H1 (cell line): Measurements from ENCODE around the gene ACO1. TPM values are rescaled to one million over a fixed set of nuclear protein-coding genes. Genes with fewer than 3 reads are reported as not detected.

Source experiments
- ASH2L ChIP-seq: fragments of 200-600, 300-600 bp; sonication (generic); IDR thresholded peaks from one replicate; pipeline ENCODE4 v1.7.1; 2017; ENCODE audit warnings: low read length
- CREB1 ChIP-seq: IDR thresholded peaks from 2 replicates; pipeline ENCODE4 v1.6.1; 2012; ENCODE audit warnings: inconsistent platforms
- CTBP2 ChIP-seq: IDR thresholded peaks from 2 replicates; pipeline ENCODE4 v1.7.0; 2011; ENCODE audit warnings: borderline replicate concordance, mild to moderate bottlenecking, moderate library complexity, mixed read lengths, low read length; ENCODE audit not compliant: insufficient read depth, insufficient read length
- EZH2 ChIP-seq: fragments of 200-600 bp; sonication (generic); IDR thresholded peaks from 2 replicates; pipeline ENCODE4 v1.7.1; 2012; ENCODE audit warnings: low read depth, mild to moderate bottlenecking, moderate library complexity, low read length, inconsistent platforms; ENCODE audit not compliant: severe bottlenecking
- HDAC6 ChIP-seq: IDR thresholded peaks from one replicate; pipeline ENCODE4 v1.7.1; 2012; ENCODE audit warnings: low read depth, mild to moderate bottlenecking, inconsistent platforms, low read length, moderate library complexity
- RBBP5 ChIP-seq: IDR thresholded peaks from 2 replicates; pipeline ENCODE4 v1.7.1; 2012; ENCODE audit warnings: low read depth, mild to moderate bottlenecking, inconsistent platforms, low read length, moderate library complexity, borderline replicate concordance
- polyA plus RNA-seq, 7 experiments: library from polyadenylated mRNA; depleted of rRNA in 3 of 7; stranded (reverse) in 5 of 7; unstranded in 2 of 7; fragments of >200 nt in 5 of 7; fragments of 200-250 nt in 2 of 7; gene quantifications; 1 replicate in 5 of 7; 2 replicates in 1 of 7; 4 replicates in 1 of 7; pipeline versions ENCODE4 v1.2.1 to v1.2.3, GENCODE V29; 2011 to 2013; ENCODE audit warnings: missing spikeins in 2 of 7, mixed read lengths in 2 of 7
- total RNA-seq: library from RNA; stranded (reverse); fragmentation: NEBNext Ultra II Directional; extraction: Animal tissue kit (Norgen Biotek cat#: 25700); gene quantifications from 2 replicates; pipeline ENCODE4 v1.2.1, GENCODE V29; 2021

Gene ACO1
- total and polyA plus RNA-seq, 2 of the 8 experiments (the other 6 are each of a cell fraction or from before 2014, with no cell fraction given), result 39.3 to 49.8 TPM

DNA sequence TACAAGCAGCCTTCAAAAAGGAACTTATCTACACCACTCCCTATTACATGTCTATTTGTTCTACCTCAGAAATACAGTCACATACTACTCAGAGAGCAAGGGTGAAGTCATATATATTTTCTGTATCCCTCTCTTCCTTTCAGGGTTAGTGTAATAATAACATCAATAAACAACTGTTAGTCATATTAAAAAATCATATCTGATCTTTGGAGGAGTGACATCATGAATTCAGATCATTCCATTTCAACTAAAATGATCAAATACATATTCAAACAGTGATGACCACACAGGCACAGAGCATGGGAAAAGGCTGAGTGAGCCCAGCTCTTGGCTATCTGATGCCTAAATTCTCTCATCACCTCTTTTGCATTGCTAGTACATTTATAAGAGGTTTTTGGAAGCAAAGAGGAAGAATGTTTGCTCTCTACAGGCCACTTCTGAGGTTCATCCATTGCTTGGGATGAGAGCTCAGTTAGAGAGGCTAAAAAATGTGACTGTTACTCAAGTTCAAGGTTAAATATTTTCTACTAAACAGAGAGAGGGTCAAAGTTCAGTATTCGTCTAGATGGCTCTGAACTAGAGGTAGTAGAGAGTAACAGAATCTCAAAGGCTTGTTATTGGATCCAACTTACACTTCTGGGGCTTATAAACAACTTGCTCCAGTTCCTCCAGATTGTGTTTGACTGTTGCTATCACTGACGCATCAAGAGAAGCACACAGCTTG, 102.6 kb downstream of the ACO1 start (continued):
- no peak for TF ChIP-seq ASH2L
- TF ChIP-seq CREB1, result no peak
- TF ChIP-seq EZH2, result no peak
- no peak for TF ChIP-seq RBBP5
- TF ChIP-seq HDAC6, result no peak
- no peak for TF ChIP-seq CTBP2
